ENCODE data around the gene CASP8AP2.
A peak's percentile ranks its signal among the peaks of the same experiment; 100 is the strongest.
"Not testable (repeated sequence)": the region's sequence is repeated elsewhere in the genome, so short reads cannot be mapped to it uniquely, and the experiment has no call there.

CASP8AP2 gene

GRCh38 chr6:89836639-89837222 lies 7.1 kb downstream of the CASP8AP2 start:
- Histone ChIP-seq H3K27ac (no peak overlapping the region), H3K4me3 (no peak overlapping the region)
- peak; percentile 43 for DNase-seq (ENCODE audit: low spot score)
- no peak for TF ChIP-seq CTCF (IDR thresholded peaks at IDR 0.05)

DNA sequence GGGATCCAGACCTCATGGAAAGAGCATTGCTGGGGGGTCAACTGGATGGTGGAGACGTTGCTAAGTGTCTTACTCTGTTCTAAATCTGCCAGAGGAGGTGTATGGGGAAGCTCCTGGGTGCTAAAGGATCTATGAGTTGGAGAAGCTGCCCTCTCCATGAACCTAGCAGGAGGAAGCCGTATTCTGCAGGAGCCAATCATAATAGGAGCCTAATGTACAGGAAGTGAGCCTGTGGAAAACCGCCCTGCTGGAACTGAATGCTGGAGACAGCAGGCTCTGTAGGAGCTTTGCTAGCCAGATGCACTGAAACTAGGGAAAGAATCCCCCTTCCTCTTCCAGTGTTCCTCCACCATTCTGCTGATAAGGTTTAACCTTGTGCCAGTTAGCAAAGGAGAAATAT lies 10.9 kb downstream of the CASP8AP2 start:
- no peak for TF ChIP-seq CTCF (IDR thresholded peaks at IDR 0.05)
- Histone ChIP-seq H3K27ac (no peak overlapping the region), H3K4me3 (no peak overlapping the region)
- no peak for DNase-seq (ENCODE audit: low spot score)

DNA sequence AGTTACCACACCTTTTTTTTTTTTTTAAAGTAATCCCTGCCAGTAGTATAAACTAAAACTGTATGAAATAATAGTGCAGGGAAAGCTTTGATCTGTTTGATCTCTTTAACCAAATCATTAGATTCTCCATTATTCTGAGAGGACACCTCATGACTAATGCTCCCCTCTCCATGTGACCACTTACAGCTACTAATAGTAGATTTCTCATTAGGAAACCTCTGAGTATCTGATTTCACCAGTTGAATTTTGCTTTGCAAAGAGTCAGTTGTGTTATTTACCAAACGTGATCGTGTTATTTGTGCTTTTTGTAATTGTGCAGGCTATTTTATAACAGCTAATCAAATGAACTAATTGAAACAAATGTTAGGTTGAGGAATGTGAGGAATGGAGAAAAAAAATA lies 12.5 kb downstream of the CASP8AP2 start:
- no peak for DNase-seq (ENCODE audit: low spot score)
- TF ChIP-seq CTCF (IDR thresholded peaks at IDR 0.05) = no peak
- Histone ChIP-seq H3K4me3 (no peak overlapping the region), H3K27ac (no peak overlapping the region)

DNA sequence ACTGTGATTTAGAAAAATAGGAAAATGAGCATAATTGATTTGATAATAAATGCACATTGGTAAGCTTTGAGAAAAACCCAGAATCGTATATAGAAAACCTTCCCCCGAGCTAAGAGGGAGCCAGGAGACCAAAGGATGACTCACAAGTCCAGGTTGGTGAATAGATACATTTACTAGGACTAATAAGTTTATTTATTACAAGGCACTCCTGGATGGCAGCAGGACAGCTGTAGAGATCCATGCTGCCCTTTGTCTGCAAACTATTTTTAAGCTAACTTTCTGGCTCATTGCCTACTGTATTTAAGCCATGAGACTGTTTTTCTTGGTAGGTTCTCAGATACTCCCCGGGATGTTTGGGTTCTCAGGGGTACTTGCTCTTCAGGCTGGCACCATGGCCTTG lies 13.4 kb downstream of the CASP8AP2 start:
- DNase-seq (ENCODE audit: low spot score) = no peak
- Histone ChIP-seq H3K27ac (no peak overlapping the region), H3K4me3 (no peak overlapping the region)
- TF ChIP-seq CTCF (IDR thresholded peaks at IDR 0.05) = no peak

DNA sequence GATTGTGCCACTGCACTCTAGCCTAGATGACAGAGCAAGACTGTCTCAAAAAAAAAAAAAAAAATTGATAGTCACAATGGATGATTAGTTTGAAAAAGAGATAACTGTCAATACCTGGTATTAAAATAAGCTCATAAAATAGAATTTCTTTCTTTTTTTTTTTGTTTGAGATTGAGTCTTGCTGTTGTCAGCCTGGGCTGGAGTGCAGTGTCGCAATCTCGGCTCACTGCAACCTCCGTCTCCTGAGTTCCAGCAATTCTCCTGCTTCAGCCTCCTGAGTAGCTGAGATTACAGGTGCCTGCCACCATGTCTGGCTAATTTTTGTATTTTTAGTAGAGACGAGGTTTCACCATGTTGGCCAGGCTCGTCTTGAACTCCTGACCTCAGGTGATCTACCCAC lies 17.8 kb downstream of the CASP8AP2 start:
- DNase-seq (ENCODE audit: low spot score); H3K4me3 ChIP-seq; H3K27ac ChIP-seq: not testable (repeated sequence)

GRCh38 chr6:89853068-89853467 lies 23.4 kb downstream of the CASP8AP2 start:
- DNase-seq (ENCODE audit: low spot score) = no peak
- Histone ChIP-seq H3K4me3 (no peak overlapping the region), H3K27ac (no peak overlapping the region)
- no peak for TF ChIP-seq CTCF (IDR thresholded peaks at IDR 0.05)

GRCh38 chr6:89858041-89858440 lies 28.4 kb downstream of the CASP8AP2 start:
- H3K4me3 ChIP-seq = no peak overlapping the region
- no peak overlapping the region for H3K27ac ChIP-seq
- no peak for DNase-seq (ENCODE audit: low spot score)
- TF ChIP-seq CTCF (IDR thresholded peaks at IDR 0.05) = no peak

GRCh38 chr6:89859744-89860143 lies 30.1 kb downstream of the CASP8AP2 start:
- no peak for TF ChIP-seq CTCF (IDR thresholded peaks at IDR 0.05)
- H3K27ac ChIP-seq = no peak overlapping the region
- DNase-seq (ENCODE audit: low spot score) = no peak
- H3K4me3 ChIP-seq = no peak overlapping the region
